Ecto neural progenitor cell (in vitro differentiated cells): ENCODE measurements around the gene GYS2.

ENCODE experiments used
- DNase-seq: peaks from one replicate; pipeline ENCODE4 v3.0.0-alpha.2; 2018; ENCODE audit warnings: low spot score

GYS2 gene

GRCh38 chr12:21502872-21503271 lies 101.8 kb downstream of the GYS2 start:
- DNase-seq: no peak

DNA sequence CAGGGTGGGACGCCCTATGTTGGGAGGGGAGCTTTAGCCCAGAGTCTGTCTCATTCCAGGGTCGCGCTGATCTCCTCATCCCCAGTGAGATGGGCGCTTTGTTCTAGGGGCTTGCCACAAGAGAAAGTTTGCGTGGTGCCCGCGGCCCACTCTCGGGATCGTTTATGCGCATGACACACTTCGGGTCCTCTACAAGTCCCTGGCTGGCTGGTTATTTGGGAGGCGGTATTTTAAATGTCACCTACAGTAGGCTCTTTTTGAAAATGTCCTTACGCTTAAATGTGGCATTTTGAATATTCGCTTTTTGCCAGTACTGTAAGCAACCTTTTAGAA lies 102.5 kb downstream of the GYS2 start:
- no peak for DNase-seq

DNA sequence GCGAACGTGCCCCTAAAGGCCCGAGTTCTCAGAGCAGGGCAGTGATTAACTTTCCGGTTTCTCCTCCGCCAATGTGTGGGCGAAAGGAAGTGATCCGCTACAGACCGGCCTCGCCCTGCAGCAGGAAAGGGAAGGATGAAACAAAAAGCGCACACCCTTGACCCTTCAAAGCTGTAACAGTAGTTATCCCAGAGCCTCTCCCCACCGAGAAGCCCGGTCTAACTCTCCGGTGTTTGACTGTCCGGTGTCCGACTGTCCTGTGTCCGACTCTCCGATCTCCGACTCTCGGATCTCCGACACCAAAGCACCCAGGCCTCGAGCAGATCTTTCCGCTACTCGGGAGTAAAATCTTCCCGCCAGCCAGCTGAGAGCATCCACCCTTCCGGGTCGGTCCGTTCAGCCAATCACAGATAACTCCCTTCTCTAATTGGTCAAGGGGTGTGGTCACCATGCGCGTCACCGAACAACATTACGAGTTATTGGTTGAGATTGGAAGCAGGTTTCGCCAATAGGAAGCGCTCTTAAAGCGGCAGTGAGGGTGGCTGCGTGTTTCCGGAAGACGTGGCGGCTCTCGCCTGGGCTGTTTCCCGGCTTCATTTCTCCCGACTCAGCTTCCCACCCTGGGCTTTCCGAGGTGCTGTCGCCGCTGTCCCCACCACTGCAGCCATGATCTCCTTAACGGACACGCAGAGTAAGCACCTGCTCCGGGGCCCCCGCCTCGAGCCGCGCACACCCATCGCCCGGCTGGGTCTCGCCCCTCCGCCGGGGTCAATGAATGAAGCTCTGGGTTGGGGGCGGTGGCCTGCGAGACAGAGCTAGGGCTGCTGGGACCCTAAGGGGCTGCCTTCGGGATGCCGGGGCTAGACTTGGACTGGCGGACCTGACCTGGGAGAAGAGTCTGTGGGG lies 103.1 kb downstream of the GYS2 start, which contains the start of the genes GOLT1B and RECQL:
Gene GOLT1B (plus strand): TSS at position 532 of the 906 bp plus-strand sequence. CDS start 135 bp downstream, at position 667.
Gene RECQL (minus strand): TSS at position 378 of the 906 bp plus-strand sequence. CDS start 2,065 bp downstream, outside the sequence.
- peak; percentile 97 for DNase-seq

DNA sequence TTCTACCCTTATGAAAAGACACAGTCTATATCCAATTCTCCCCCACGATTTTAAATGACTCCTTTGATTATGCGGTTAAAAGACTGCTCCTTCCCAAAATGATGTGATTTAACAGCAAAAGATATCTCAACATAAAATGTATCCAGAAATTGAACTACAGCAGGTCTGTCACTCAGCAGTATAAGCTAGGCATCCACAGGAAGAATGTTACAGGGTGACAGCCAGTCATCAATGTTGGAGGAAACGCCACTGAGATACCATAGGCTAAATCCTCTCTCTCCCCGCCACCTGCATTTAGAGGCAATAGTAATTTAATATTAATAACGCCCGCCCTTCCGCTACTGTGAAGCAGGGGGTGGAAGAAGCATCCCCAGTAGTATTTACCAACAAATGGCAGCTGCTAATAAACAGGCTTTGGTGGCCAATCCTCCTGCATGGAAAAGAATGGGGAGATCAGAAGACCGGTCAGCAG lies 103.8 kb downstream of the GYS2 start:
- no peak for DNase-seq

DNA sequence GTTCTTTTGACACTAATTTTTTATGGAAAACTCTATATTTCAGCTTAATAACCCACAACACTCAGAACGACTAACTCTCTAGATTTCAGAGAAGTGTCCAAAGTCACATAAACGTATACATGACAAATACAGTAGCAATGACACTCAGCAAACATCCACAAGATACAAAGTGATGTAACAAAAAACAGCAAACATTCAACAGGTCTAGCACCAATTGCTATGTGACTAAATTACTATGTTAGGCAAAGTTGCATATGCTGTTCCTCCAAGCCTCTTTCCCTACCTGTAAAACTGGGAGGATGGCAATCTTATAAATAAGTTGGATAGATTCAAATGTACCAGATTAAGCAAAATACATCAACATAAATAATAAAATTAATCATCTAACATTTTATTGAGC lies 104.9 kb downstream of the GYS2 start:
- DNase-seq: no peak
